ENCODE data around the gene ZNF253. TPM values are rescaled to one million over a fixed set of nuclear protein-coding genes. Genes with fewer than 3 reads are reported as not detected.
"Not testable (repeated sequence)": the region's sequence is repeated elsewhere in the genome, so short reads cannot be mapped to it uniquely, and the experiment has no call there.

The ZNF253 gene
- total RNA-seq, 1 donor from 2014 or later = 59.4 TPM

DNA sequence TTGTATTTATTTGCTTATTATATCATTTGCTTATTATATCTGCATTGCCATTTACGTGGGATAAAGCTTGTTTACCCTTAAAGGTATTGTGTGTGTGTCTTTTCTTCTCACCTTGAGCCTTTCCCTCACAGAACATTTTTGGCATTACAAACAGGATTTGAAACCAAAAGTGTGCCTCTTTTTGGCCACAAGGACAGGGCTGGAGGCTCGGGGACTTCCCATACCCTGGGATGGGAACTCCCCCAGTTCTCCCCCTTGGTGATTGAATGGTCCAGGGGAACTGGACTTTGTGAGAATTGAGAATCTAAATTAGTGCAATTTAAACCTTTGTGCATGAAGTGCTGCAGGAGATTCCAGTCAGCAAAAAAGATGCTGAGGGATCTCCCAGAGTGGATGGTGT is 41.8 kb upstream of the ZNF253 start:
- DNase-seq (ENCODE audit: low spot score, unreplicated experiment) = no peak
- Mint-ChIP-seq H3K36me3 (ENCODE audit: insufficient read depth) (peaks cover 36% of the 10 kb centered on the region), H3K4me1 (ENCODE audit: low read depth) (peaks cover 1% of the 10 kb centered on the region), H3K4me3 (ENCODE audit: low read depth) (no peak overlapping the region), H3K27me3 (no peaks in the 10 kb centered on the region), H3K27ac (no peak overlapping the region), H3K9me3 (ENCODE audit: low read depth) (peaks cover 38% of the 10 kb centered on the region)
- TF ChIP-seq, protein P1, sequence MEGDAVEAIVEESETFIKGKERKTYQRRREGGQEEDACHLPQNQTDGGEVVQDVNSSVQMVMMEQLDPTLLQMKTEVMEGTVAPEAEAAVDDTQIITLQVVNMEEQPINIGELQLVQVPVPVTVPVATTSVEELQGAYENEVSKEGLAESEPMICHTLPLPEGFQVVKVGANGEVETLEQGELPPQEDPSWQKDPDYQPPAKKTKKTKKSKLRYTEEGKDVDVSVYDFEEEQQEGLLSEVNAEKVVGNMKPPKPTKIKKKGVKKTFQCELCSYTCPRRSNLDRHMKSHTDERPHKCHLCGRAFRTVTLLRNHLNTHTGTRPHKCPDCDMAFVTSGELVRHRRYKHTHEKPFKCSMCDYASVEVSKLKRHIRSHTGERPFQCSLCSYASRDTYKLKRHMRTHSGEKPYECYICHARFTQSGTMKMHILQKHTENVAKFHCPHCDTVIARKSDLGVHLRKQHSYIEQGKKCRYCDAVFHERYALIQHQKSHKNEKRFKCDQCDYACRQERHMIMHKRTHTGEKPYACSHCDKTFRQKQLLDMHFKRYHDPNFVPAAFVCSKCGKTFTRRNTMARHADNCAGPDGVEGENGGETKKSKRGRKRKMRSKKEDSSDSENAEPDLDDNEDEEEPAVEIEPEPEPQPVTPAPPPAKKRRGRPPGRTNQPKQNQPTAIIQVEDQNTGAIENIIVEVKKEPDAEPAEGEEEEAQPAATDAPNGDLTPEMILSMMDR (IDR thresholded peaks at IDR 0.05; ENCODE audit: unreplicated experiment) = no peak

- Mint-ChIP-seq H3K9me3 (ENCODE audit: low read depth) (peaks cover 56% of the 10 kb centered on the region), H3K4me3 (ENCODE audit: low read depth) (no peak overlapping the region), H3K27me3 (no peaks in the 10 kb centered on the region), H3K4me1 (ENCODE audit: low read depth) (no peaks in the 10 kb centered on the region), H3K36me3 (ENCODE audit: insufficient read depth) (peaks cover 32% of the 10 kb centered on the region), H3K27ac (no peak overlapping the region)
- DNase-seq (ENCODE audit: low spot score, unreplicated experiment) = no peak
- TF ChIP-seq, protein P1 (IDR thresholded peaks at IDR 0.05; ENCODE audit: unreplicated experiment) = no peak
Observed at GRCh38 chr19:19826875-19827274, 38.8 kb upstream of the ZNF253 start.

- H3K27me3 Mint-ChIP-seq = no peaks in the 10 kb centered on the region
- no peak overlapping the region for H3K4me3 Mint-ChIP-seq (ENCODE audit: low read depth)
- TF ChIP-seq, protein P1 (IDR thresholded peaks at IDR 0.05; ENCODE audit: unreplicated experiment) = no peak
- H3K27ac Mint-ChIP-seq = no peak overlapping the region
- H3K36me3 Mint-ChIP-seq (ENCODE audit: insufficient read depth) = peaks cover 25% of the 10 kb centered on the region
- no peaks in the 10 kb centered on the region for H3K4me1 Mint-ChIP-seq (ENCODE audit: low read depth)
- peaks cover 38% of the 10 kb centered on the region for H3K9me3 Mint-ChIP-seq (ENCODE audit: low read depth)
- no peak for DNase-seq (ENCODE audit: low spot score, unreplicated experiment)
Observed at GRCh38 chr19:19835560-19836038, 30.1 kb upstream of the ZNF253 start.

- no peaks in the 10 kb centered on the region for H3K4me1 Mint-ChIP-seq (ENCODE audit: low read depth)
- no peak overlapping the region for H3K4me3 Mint-ChIP-seq (ENCODE audit: low read depth)
- TF ChIP-seq, protein P1 (IDR thresholded peaks at IDR 0.05; ENCODE audit: unreplicated experiment) = no peak
- peaks cover 12% of the 10 kb centered on the region for H3K9me3 Mint-ChIP-seq (ENCODE audit: low read depth)
- no peak overlapping the region for H3K27ac Mint-ChIP-seq
- H3K36me3 Mint-ChIP-seq (ENCODE audit: insufficient read depth) = peaks cover 12% of the 10 kb centered on the region
- no peaks in the 10 kb centered on the region for H3K27me3 Mint-ChIP-seq
- DNase-seq (ENCODE audit: low spot score, unreplicated experiment) = no peak
Observed at GRCh38 chr19:19847781-19848180, 17.9 kb upstream of the ZNF253 start.

DNA sequence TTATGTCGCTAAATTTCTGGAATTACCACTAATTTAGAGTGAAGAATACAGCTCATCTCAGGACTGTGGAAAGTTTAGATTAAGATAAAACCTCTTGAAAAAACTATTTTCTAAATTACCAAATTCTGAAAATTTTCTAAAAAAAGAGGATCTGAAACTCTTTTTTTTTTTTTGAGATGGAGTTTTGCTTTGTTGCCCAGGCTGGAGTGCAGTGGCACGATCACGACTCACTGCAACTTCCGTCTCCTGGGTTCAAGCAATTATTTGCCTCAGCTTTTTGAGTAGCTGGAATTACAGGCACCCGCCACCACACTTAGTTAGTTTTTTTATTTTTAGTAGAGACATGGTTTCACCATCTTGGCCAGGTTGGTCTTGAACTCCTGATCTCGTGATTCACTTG is 16.6 kb upstream of the ZNF253 start:
- no peak for DNase-seq (ENCODE audit: low spot score, unreplicated experiment)
- H3K27me3 Mint-ChIP-seq = no peaks in the 10 kb centered on the region
- no peak overlapping the region for H3K4me3 Mint-ChIP-seq (ENCODE audit: low read depth)
- peaks cover 8% of the 10 kb centered on the region for H3K9me3 Mint-ChIP-seq (ENCODE audit: low read depth)
- H3K27ac Mint-ChIP-seq = no peak overlapping the region
- H3K36me3 Mint-ChIP-seq (ENCODE audit: insufficient read depth) = peaks cover 6% of the 10 kb centered on the region
- TF ChIP-seq, protein P1 (IDR thresholded peaks at IDR 0.05; ENCODE audit: unreplicated experiment) = no peak
- no peaks in the 10 kb centered on the region for H3K4me1 Mint-ChIP-seq (ENCODE audit: low read depth)

DNA sequence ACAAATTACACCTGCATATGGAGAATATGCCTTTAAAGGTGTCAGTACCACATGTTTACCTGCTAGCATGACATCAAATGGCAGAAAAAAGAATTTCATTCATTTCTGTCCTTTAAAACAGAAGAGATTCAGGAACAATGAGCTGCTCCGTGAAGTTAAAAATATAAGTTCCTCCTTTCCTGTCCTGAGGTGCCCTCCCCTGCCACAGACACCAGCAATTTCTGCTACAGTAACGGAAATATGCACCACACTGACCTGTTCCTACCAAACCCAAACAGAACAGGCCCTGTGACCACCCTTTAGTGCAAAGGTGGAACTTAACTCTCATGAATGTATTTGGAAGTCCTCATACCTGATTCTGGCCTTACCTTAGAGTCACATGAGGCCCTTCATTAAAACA is 13.9 kb upstream of the ZNF253 start:
- not testable (repeated sequence) for H3K4me1 Mint-ChIP-seq (ENCODE audit: low read depth)

More for the DNA sequence above, 13.9 kb upstream of the ZNF253 start:
- not testable (repeated sequence) for DNase-seq (ENCODE audit: low spot score, unreplicated experiment); H3K9me3 Mint-ChIP-seq (ENCODE audit: low read depth); H3K27ac Mint-ChIP-seq; H3K27me3 Mint-ChIP-seq; H3K4me3 Mint-ChIP-seq (ENCODE audit: low read depth); H3K36me3 Mint-ChIP-seq (ENCODE audit: insufficient read depth)

All from progenitor cell of endocrine pancreas (in vitro differentiated cells).